Measurements from ENCODE around the gene AP1M1.

The AP1M1 gene

GRCh38 chr19:16265890-16266585 is 68.3 kb downstream of the AP1M1 start:
- no peak for DNase-seq (ENCODE audit: low read depth)
- no peak overlapping the region for H3K4me3 ChIP-seq (ENCODE audit: low read depth, low read length)
- in situ Hi-C loops (cut with HindIII; ENCODE audit: low sequenced_read_pairs): no loop called here
- no peak for TF ChIP-seq CTCF (IDR thresholded peaks at IDR 0.05; ENCODE audit: low read depth, low read length, missing control alignments)

- no peak for DNase-seq (ENCODE audit: low read depth)
- in situ Hi-C loops (cut with HindIII; ENCODE audit: low sequenced_read_pairs): no loop called here
- H3K4me3 ChIP-seq (ENCODE audit: low read depth, low read length): no peak overlapping the region
- no peak for TF ChIP-seq CTCF (IDR thresholded peaks at IDR 0.05; ENCODE audit: low read depth, low read length, missing control alignments)
These were observed 68.9 kb downstream of the AP1M1 start for GRCh38 chr19:16266586-16266942.

GRCh38 chr19:16268676-16269319 is 71.1 kb downstream of the AP1M1 start:
- in situ Hi-C loops (cut with HindIII; ENCODE audit: low sequenced_read_pairs): no loop called here
- H3K4me3 ChIP-seq (ENCODE audit: low read depth, low read length): no peak overlapping the region
- TF ChIP-seq CTCF (IDR thresholded peaks at IDR 0.05; ENCODE audit: low read depth, low read length, missing control alignments): no peak
- DNase-seq (ENCODE audit: low read depth): no peak

GRCh38 chr19:16272945-16273344 is 75.2 kb downstream of the AP1M1 start:
- TF ChIP-seq CTCF (IDR thresholded peaks at IDR 0.05; ENCODE audit: low read depth, low read length, missing control alignments): no peak
- DNase-seq (ENCODE audit: low read depth): peak; percentile 68
- no peak overlapping the region for H3K4me3 ChIP-seq (ENCODE audit: low read depth, low read length)
- in situ Hi-C loops (cut with HindIII; ENCODE audit: low sequenced_read_pairs): no loop called here

- DNase-seq (ENCODE audit: low read depth): no peak
- TF ChIP-seq CTCF (IDR thresholded peaks at IDR 0.05; ENCODE audit: low read depth, low read length, missing control alignments): no peak
- in situ Hi-C loops (cut with HindIII; ENCODE audit: low sequenced_read_pairs): no loop called here
- no peak overlapping the region for H3K4me3 ChIP-seq (ENCODE audit: low read depth, low read length)
These were observed 76.7 kb downstream of the AP1M1 start for GRCh38 chr19:16274447-16274846.

- in situ Hi-C loops (cut with HindIII; ENCODE audit: low sequenced_read_pairs): loop anchor here (10.0 kb wide), 1 partner anchor 114 kb away; no protein-coding TSS in a partner anchor
- TF ChIP-seq CTCF (IDR thresholded peaks at IDR 0.05; ENCODE audit: low read depth, low read length, missing control alignments): no peak
- no peak overlapping the region for H3K4me3 ChIP-seq (ENCODE audit: low read depth, low read length)
- DNase-seq (ENCODE audit: low read depth): no peak
These were observed 82.6 kb downstream of the AP1M1 start for GRCh38 chr19:16280306-16280705.
